GM12878 (cell line): Measurements from ENCODE around the gene FAR2. TPM values are rescaled to one million over a fixed set of nuclear protein-coding genes. Genes with fewer than 3 reads are reported as not detected.

Source experiments
- ATAC-seq: fragments of 200-7000 bp; cut with Tn5 transposase; 3 replicates; pipeline ENCODE4 v1.9.1; 2020; ENCODE audit warnings: mild to moderate bottlenecking, moderate library complexity
- BruUV-seq: library from RNA; stranded (reverse); fragments of 400-500 nt; replicated peaks from 2 replicates; lab custom pipeline; 2021; lab: Mats Ljungman, UMichigan
- CTCF ChIA-PET: fragments of 300-600 bp; sonication (Branson Sonifier 250); formaldehyde crosslinking; extraction: SDS; loops from one replicate; lab custom pipeline; 2021; ENCODE audit warnings: inconsistent platforms; lab: Yijun Ruan, JAX
- POLR2A ChIA-PET: fragments of 350-600 bp; formaldehyde crosslinking; extraction: SDS; loops from one replicate; lab custom pipeline; 2021; ENCODE audit warnings: inconsistent platforms; lab: Charles Lee
- RAD21 ChIA-PET: fragments of 300-600 bp; sonication (Branson Sonifier 250); formaldehyde crosslinking; loops from one replicate; lab custom pipeline; 2023; ENCODE audit warnings: antibody characterized with exemption; ENCODE audit not compliant: unreplicated experiment; lab: Charles Lee
- SMC1A ChIA-PET: fragments of 300-600 bp; sonication (Branson Sonifier 250); formaldehyde crosslinking; loops from one replicate; lab custom pipeline; 2023; ENCODE audit not compliant: unreplicated experiment, uncharacterized antibody; lab: Charles Lee
- DNase-seq: peaks from one replicate; pipeline ENCODE4 v3.0.0-alpha.2; 2011; ENCODE audit warnings: low read depth, low spot score
- FAIRE-seq: peaks from 3 replicates; lab custom pipeline; 2011; peaks lifted over from hg19 to GRCh38; lab: Jason Lieb, UNC
- H2AFZ ChIP-seq: 2 replicates; pipeline ENCODE4 v1.6.0; 2011; ENCODE audit warnings: low read depth, low read length, control low read depth; ENCODE audit not compliant: control insufficient read depth
- H3K27ac ChIP-seq: 2 replicates; pipeline ENCODE4 v1.5.1; 2011; ENCODE audit warnings: control low read depth; ENCODE audit not compliant: control insufficient read depth, insufficient read depth
- H3K27me3 ChIP-seq, 2 experiments: replicated peaks in 1 of 2; 2 replicates each; pipeline versions ENCODE4 v1.6.0 to v1.6.1; 2011; ENCODE audit warnings: low read length in 1 of 2; ENCODE audit not compliant: control insufficient read depth in 2 of 2, insufficient read depth in 2 of 2
- H3K36me3 ChIP-seq, 2 experiments: 2 replicates each; pipeline ENCODE4 v1.5.1; 2011; ENCODE audit warnings: low read length in 1 of 2; ENCODE audit not compliant: control insufficient read depth in 2 of 2, insufficient read depth in 2 of 2
- H3K4me1 ChIP-seq: 2 replicates; pipeline ENCODE4 v1.6.1; 2011; ENCODE audit warnings: mild to moderate bottlenecking, low read length, moderate library complexity, mixed read lengths; ENCODE audit not compliant: control insufficient read depth, insufficient read depth
- H3K4me2 ChIP-seq: 2 replicates; pipeline ENCODE4 v1.6.0; 2011; ENCODE audit warnings: control low read depth; ENCODE audit not compliant: control insufficient read depth, insufficient read depth
- H3K4me3 ChIP-seq: fragments of 200-600 bp; sonication (generic); 2 replicates; pipeline ENCODE4 v1.5.1; 2016
- H3K79me2 ChIP-seq: 2 replicates; pipeline ENCODE4 v1.6.0; 2011; ENCODE audit warnings: low read length; ENCODE audit not compliant: control insufficient read depth, insufficient read depth
- H3K9ac ChIP-seq: 2 replicates; pipeline ENCODE4 v1.8.0; 2011; ENCODE audit warnings: low read length, control low read depth, mixed read lengths; ENCODE audit not compliant: control insufficient read depth, insufficient read depth
- H3K9me3 ChIP-seq: replicated peaks from 3 replicates; pipeline ENCODE4 v1.5.1; 2011; ENCODE audit warnings: mild to moderate bottlenecking, low read length; ENCODE audit not compliant: control insufficient read depth, insufficient read depth
- H4K20me1 ChIP-seq: 2 replicates; pipeline ENCODE4 v1.6.0; 2011; ENCODE audit not compliant: control insufficient read depth, insufficient read depth
- ATF7 ChIP-seq: fragments of 450-650 bp; IDR thresholded peaks from 2 replicates; pipeline ENCODE4 v1.6.1; 2016; ENCODE audit warnings: low read depth, mild to moderate bottlenecking
- BMI1 ChIP-seq: fragments of 450-650 bp; IDR thresholded peaks from 2 replicates; pipeline ENCODE4 v1.6.1; 2016; ENCODE audit warnings: mild to moderate bottlenecking, moderate library complexity, borderline replicate concordance
- CREM ChIP-seq: IDR thresholded peaks from 2 replicates; pipeline ENCODE4 v1.6.1; 2014; ENCODE audit warnings: antibody characterized with exemption, low read depth
- E2F4 ChIP-seq: IDR thresholded peaks from 2 replicates; pipeline ENCODE4 v1.6.1; 2012; ENCODE audit warnings: low read depth, low read length, improper control_type of control experiment
- EP300 ChIP-seq, 2 experiments: fragments of 150-350 bp in 1 of 2; IDR thresholded peaks; 2 replicates each; pipeline ENCODE4 v1.6.1; 2011 to 2012; ENCODE audit warnings: low read depth in 2 of 2, low read length in 2 of 2, borderline replicate concordance in 1 of 2, improper control_type of control experiment in 1 of 2, inconsistent platforms in 1 of 2; ENCODE audit not compliant: control insufficient read depth in 1 of 2
- HDAC6 ChIP-seq: fragments of 200-600 bp; sonication (generic); IDR thresholded peaks from one replicate; pipeline ENCODE4 v1.8.0; 2017; ENCODE audit warnings: antibody characterized with exemption; ENCODE audit not compliant: unreplicated experiment
- JUND ChIP-seq: IDR thresholded peaks from 2 replicates; pipeline ENCODE4 v1.6.1; 2012; ENCODE audit warnings: low read depth, mild to moderate bottlenecking, low read length, improper control_type of control experiment, moderate library complexity
- MEF2A ChIP-seq: IDR thresholded peaks from 2 replicates; pipeline ENCODE4 v1.6.1; 2011; ENCODE audit warnings: low read depth, mild to moderate bottlenecking, low read length, moderate library complexity; ENCODE audit not compliant: insufficient read depth
- MTA2 ChIP-seq: fragments of 450-650 bp; IDR thresholded peaks from 2 replicates; pipeline ENCODE4 v1.6.1; 2016; ENCODE audit warnings: low read depth, mild to moderate bottlenecking, moderate library complexity
- NR2C2 ChIP-seq: IDR thresholded peaks from 2 replicates; pipeline ENCODE4 v1.6.1; 2011; ENCODE audit warnings: borderline replicate concordance, low read depth; ENCODE audit not compliant: control insufficient read depth, insufficient read length
- SIN3A ChIP-seq: IDR thresholded peaks from 2 replicates; pipeline ENCODE4 v1.6.1; 2012; ENCODE audit warnings: low read depth, low read length, improper control_type of control experiment
- SMC3 ChIP-seq: IDR thresholded peaks from 2 replicates; pipeline ENCODE4 v1.6.1; 2011; ENCODE audit warnings: low read length, improper control_type of control experiment, borderline replicate concordance
- SP1 ChIP-seq: IDR thresholded peaks from one replicate; pipeline ENCODE4 v1.6.1; 2011; ENCODE audit warnings: low read depth, low read length
- WRNIP1 ChIP-seq: IDR thresholded peaks from 2 replicates; pipeline ENCODE4 v1.6.1; 2011; ENCODE audit warnings: low read depth, low read length, improper control_type of control experiment, borderline replicate concordance
- ZNF217 ChIP-seq: fragments of 450-650 bp; IDR thresholded peaks from 2 replicates; pipeline ENCODE4 v1.6.1; 2017; ENCODE audit warnings: antibody characterized with exemption, mild to moderate bottlenecking
- ZNF384 ChIP-seq: IDR thresholded peaks from 2 replicates; pipeline ENCODE4 v1.6.1; 2012; ENCODE audit warnings: low read depth, mild to moderate bottlenecking, low read length, improper control_type of control experiment, borderline replicate concordance
- ZSCAN29 ChIP-seq: fragments of 450-650 bp; IDR thresholded peaks from 2 replicates; pipeline ENCODE4 v1.6.1; 2017; ENCODE audit warnings: mild to moderate bottlenecking, moderate library complexity
- whole genome bisulfite sequencing: methylation state at CpG from one replicate; pipeline ENCODE4 v1.1.6; 2016; ENCODE audit warnings: low lambda C conversion rate; ENCODE audit not compliant: insufficient replicate concordance, insufficient coverage; ENCODE audit errors: missing lambda C conversion rate; 5-methylcytosine and 5-hydroxymethylcytosine counted together
- in situ Hi-C: fragments of 300-500 bp; cut with MboI; formaldehyde crosslinking; loops from 9 replicates; pipeline ENCODE4 v1.14.3; 2018; ENCODE audit warnings: mixed read lengths
- intact Hi-C: fragments of 100-400 bp; cut with micrococcal nuclease; formaldehyde crosslinking; loops from one replicate; pipeline ENCODE4 v1.14.2; 2022; ENCODE audit not compliant: unreplicated experiment
- polyA plus RNA-seq, 11 experiments: library from polyadenylated mRNA; depleted of rRNA in 4 of 11; unstranded in 6 of 11; stranded (reverse) in 5 of 11; fragments of >200 nt; fragmentation: Nextera tagmentation in 4 of 11; fragmentation: Illumina TruSeq in 1 of 11; extraction: Ambion mirVana in 4 of 11; extraction: Trizol in 1 of 11; gene quantifications; 1 replicate in 1 of 11; 2 replicates in 10 of 11; pipeline versions ENCODE4 v1.2.1 to v1.2.3, GENCODE V29; 2011 to 2016; ENCODE audit warnings: inconsistent platforms in 2 of 11, missing spikeins in 2 of 11, low read depth in 1 of 11
- total RNA-seq, 4 experiments: library from RNA; depleted of rRNA in 3 of 4; stranded (reverse); fragments of >200 nt in 3 of 4; fragmentation: Illumina TruSeq in 1 of 4; extraction: Trizol in 1 of 4; gene quantifications; 2 replicates each; pipeline versions ENCODE4 v1.2.1 to v1.2.3, GENCODE V29; 2013 to 2021
- TF ChIP-seq, protein P1 (sequence below): fragments of 450-650 bp; IDR thresholded peaks from 2 replicates; pipeline ENCODE4 v1.6.1; 2016; ENCODE audit warnings: mild to moderate bottlenecking, moderate library complexity, borderline replicate concordance

Gene FAR2
- total and polyA plus RNA-seq, 10 of the 15 experiments (the other 5 are each of a cell fraction or from before 2014, with no cell fraction given), result 0.50 to 1.1 (median 0.65) TPM

DNA sequence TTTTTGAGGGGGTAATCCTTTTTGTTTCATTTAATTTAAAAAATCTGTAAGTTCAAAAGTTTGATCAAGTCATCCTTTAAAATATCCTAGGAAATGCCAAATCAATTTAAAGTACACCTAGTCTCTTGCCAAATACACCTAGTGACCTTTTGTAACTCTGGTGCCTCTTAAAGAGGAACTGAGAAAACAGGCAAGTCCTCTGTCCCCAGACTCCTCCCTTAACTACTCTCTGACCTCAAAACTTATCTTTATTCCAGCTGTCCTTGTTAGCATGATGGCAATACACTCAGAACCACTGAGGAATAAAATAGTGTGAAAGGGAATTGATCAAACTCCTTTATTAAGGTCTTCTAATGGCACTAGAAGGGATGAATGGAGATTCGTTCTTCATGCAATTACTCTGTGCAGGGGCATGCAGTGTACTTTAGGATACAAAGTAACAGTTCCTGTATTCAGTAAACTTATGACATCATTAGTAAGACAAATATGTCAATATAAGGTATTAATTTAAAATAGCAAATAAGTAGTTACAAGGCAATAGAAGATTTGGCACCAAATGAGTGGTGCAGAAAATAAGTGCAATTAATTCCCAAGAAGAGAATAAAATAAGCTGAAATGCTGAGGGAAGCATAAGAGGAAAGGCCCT lies 3.3 kb downstream of the FAR2 start:
- Histone ChIP-seq H3K9me3 (no peaks in the 10 kb centered on the region), H3K27me3 (no peaks in the 10 kb centered on the region; a peak in 2 of 4 replicates), H3K9ac (no peak overlapping the region), H2AFZ (no peak overlapping the region), H4K20me1 (no peaks in the 10 kb centered on the region), H3K4me1 (peaks cover 11% of the 10 kb centered on the region), H3K79me2 (no peaks in the 10 kb centered on the region), H3K4me2 (no peak overlapping the region), H3K36me3 (no peaks in the 10 kb centered on the region), H3K4me3 (no peak overlapping the region), H3K27ac (no peak overlapping the region)
- CTCF ChIA-PET, result interaction anchor here (1.2 kb wide), 1 partner anchor 14 kb away, joined by 4 read pairs; no protein-coding TSS in a partner anchor
- 4% methylated on average over 1 of the region's 1 CpG for WGBS
- DNase-seq, result no peak
- intact Hi-C loops, result no loop called here
- SMC1A ChIA-PET, result interaction anchor here (1.4 kb wide), 1 partner anchor 89 kb away, joined by 4 read pairs; no protein-coding TSS in a partner anchor
- RAD21 ChIA-PET, result interaction anchor here (0.5 to 1.2 kb wide), 2 partner anchors 12 to 159 kb away, joined by 3 read pairs; no protein-coding TSS in a partner anchor
- peak; percentile 92 for ATAC-seq
- POLR2A ChIA-PET, result no interaction called here
- in situ Hi-C loops, result no loop called here
- peak; percentile 81 for FAIRE-seq
- no TSS peak for BruUV-seq
- TF ChIP-seq BMI1, result 0 out of 2 replicates have a peak, but pooled peaks have one; percentile 37
- peak in 1 of 2 experiments; percentile 31; a peak in 1 of 4 replicates for TF ChIP-seq EP300 (IDR thresholded peaks at IDR 0.05; ENCODE audit: borderline replicate concordance in 1 of 2, control insufficient read depth in 1 of 2, low read depth in 2 of 2, low read length in 2 of 2)
- no peak for TF ChIP-seq SP1
- TF ChIP-seq ATF7, result peak; percentile 88
- TF ChIP-seq ZNF217, result no peak
- no peak for TF ChIP-seq MEF2A
- TF ChIP-seq ZNF384, result no peak
- TF ChIP-seq NR2C2, result no peak
- no peak for TF ChIP-seq HDAC6
- no peak for TF ChIP-seq SMC3
- no peak for TF ChIP-seq ZSCAN29
- TF ChIP-seq WRNIP1, result no peak
- no peak for TF ChIP-seq SIN3A
- TF ChIP-seq, protein P1, sequence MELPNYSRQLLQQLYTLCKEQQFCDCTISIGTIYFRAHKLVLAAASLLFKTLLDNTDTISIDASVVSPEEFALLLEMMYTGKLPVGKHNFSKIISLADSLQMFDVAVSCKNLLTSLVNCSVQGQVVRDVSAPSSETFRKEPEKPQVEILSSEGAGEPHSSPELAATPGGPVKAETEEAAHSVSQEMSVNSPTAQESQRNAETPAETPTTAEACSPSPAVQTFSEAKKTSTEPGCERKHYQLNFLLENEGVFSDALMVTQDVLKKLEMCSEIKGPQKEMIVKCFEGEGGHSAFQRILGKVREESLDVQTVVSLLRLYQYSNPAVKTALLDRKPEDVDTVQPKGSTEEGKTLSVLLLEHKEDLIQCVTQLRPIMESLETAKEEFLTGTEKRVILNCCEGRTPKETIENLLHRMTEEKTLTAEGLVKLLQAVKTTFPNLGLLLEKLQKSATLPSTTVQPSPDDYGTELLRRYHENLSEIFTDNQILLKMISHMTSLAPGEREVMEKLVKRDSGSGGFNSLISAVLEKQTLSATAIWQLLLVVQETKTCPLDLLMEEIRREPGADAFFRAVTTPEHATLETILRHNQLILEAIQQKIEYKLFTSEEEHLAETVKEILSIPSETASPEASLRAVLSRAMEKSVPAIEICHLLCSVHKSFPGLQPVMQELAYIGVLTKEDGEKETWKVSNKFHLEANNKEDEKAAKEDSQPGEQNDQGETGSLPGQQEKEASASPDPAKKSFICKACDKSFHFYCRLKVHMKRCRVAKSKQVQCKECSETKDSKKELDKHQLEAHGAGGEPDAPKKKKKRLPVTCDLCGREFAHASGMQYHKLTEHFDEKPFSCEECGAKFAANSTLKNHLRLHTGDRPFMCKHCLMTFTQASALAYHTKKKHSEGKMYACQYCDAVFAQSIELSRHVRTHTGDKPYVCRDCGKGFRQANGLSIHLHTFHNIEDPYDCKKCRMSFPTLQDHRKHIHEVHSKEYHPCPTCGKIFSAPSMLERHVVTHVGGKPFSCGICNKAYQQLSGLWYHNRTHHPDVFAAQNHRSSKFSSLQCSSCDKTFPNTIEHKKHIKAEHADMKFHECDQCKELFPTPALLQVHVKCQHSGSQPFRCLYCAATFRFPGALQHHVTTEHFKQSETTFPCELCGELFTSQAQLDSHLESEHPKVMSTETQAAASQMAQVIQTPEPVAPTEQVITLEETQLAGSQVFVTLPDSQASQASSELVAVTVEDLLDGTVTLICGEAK, result no peak
- no peak for TF ChIP-seq E2F4
- no peak for TF ChIP-seq JUND
- no peak for TF ChIP-seq CREM
- TF ChIP-seq MTA2, result peak; percentile 42; the same call in 1 of the 2 replicates
